NT2/D1 (cell line): ENCODE results near the gene IRX3.
"Not testable (repeated sequence)": the region's sequence is repeated elsewhere in the genome, so short reads cannot be mapped to it uniquely, and the experiment has no call there.

ENCODE experiments used
- DNase-seq: peaks from one replicate; pipeline ENCODE4 v3.0.0-alpha.2; 2011; ENCODE audit warnings: low read depth, low spot score
- H3K27me3 ChIP-seq: 2 replicates; pipeline ENCODE4 v1.6.0; 2011; ENCODE audit warnings: mild to moderate bottlenecking; ENCODE audit not compliant: insufficient read length, insufficient read depth
- H3K36me3 ChIP-seq: 2 replicates; pipeline ENCODE4 v1.6.1; 2011; ENCODE audit warnings: mild to moderate bottlenecking, low read length, mixed read lengths; ENCODE audit not compliant: insufficient read depth, insufficient read length
- H3K4me1 ChIP-seq: 2 replicates; pipeline ENCODE4 v1.5.1; 2011; ENCODE audit not compliant: insufficient read depth, insufficient read length
- H3K4me3 ChIP-seq: 2 replicates; pipeline ENCODE4 v1.5.1; 2011; ENCODE audit warnings: low read depth; ENCODE audit not compliant: insufficient read length
- H3K9ac ChIP-seq: 2 replicates; pipeline ENCODE4 v1.6.0; 2011; ENCODE audit warnings: low read depth; ENCODE audit not compliant: insufficient read length
- H3K9me3 ChIP-seq: 2 replicates; pipeline ENCODE4 v1.5.1; 2011; ENCODE audit warnings: mild to moderate bottlenecking, low read length; ENCODE audit not compliant: insufficient read depth
- SUZ12 ChIP-seq: IDR thresholded peaks from 2 replicates; pipeline ENCODE4 v1.6.1; 2011; ENCODE audit not compliant: insufficient read length, insufficient read depth; ENCODE audit errors: extremely low read depth
- YY1 ChIP-seq: IDR thresholded peaks from 2 replicates; pipeline ENCODE4 v1.6.1; 2011; ENCODE audit not compliant: insufficient read length, insufficient read depth
- ZNF274 ChIP-seq: IDR thresholded peaks from 2 replicates; pipeline ENCODE4 v1.6.1; 2011; ENCODE audit warnings: mild to moderate bottlenecking, low read depth, low read length

IRX3 gene

GRCh38 chr16:54268766-54269165 lies 17.8 kb downstream of the IRX3 start:
- no peak overlapping the region for H3K9ac ChIP-seq
- no peaks in the 10 kb centered on the region for H3K36me3 ChIP-seq
- no peaks in the 10 kb centered on the region for H3K4me1 ChIP-seq
- no peaks in the 10 kb centered on the region for H3K9me3 ChIP-seq
- no peaks in the 10 kb centered on the region for H3K27me3 ChIP-seq
- no peak overlapping the region for H3K4me3 ChIP-seq
- TF ChIP-seq ZNF274 (no peak), SUZ12 (no peak), YY1 (no peak)
- DNase-seq: no peak

GRCh38 chr16:54268340-54268739 lies 18.2 kb downstream of the IRX3 start:
- H3K9ac ChIP-seq: no peak overlapping the region
- no peaks in the 10 kb centered on the region for H3K36me3 ChIP-seq
- TF ChIP-seq YY1: no peak
- no peak for TF ChIP-seq ZNF274
- TF ChIP-seq SUZ12: no peak
- DNase-seq: no peak
- no peaks in the 10 kb centered on the region for H3K4me1 ChIP-seq
- H3K4me3 ChIP-seq: no peak overlapping the region
- no peaks in the 10 kb centered on the region for H3K9me3 ChIP-seq
- H3K27me3 ChIP-seq: no peaks in the 10 kb centered on the region

GRCh38 chr16:54266363-54266955 lies 20.1 kb downstream of the IRX3 start:
- H3K4me3 ChIP-seq: no peak overlapping the region
- H3K9me3 ChIP-seq: no peaks in the 10 kb centered on the region
- DNase-seq: no peak
- H3K27me3 ChIP-seq: no peaks in the 10 kb centered on the region
- TF ChIP-seq YY1 (no peak), SUZ12 (no peak), ZNF274 (no peak)
- no peaks in the 10 kb centered on the region for H3K4me1 ChIP-seq
- no peaks in the 10 kb centered on the region for H3K36me3 ChIP-seq
- no peak overlapping the region for H3K9ac ChIP-seq

GRCh38 chr16:54265575-54266107 lies 20.9 kb downstream of the IRX3 start:
- TF ChIP-seq SUZ12 (no peak), YY1 (no peak), ZNF274 (no peak)
- Histone ChIP-seq H3K9ac (no peak overlapping the region), H3K4me3 (no peak overlapping the region), H3K36me3 (no peaks in the 10 kb centered on the region), H3K4me1 (no peaks in the 10 kb centered on the region), H3K27me3 (no peaks in the 10 kb centered on the region), H3K9me3 (no peaks in the 10 kb centered on the region)
- no peak for DNase-seq

GRCh38 chr16:54253118-54253517 lies 33.5 kb downstream of the IRX3 start:
- H3K9ac ChIP-seq: no peak overlapping the region
- no peaks in the 10 kb centered on the region for H3K9me3 ChIP-seq
- no peaks in the 10 kb centered on the region for H3K36me3 ChIP-seq
- H3K4me1 ChIP-seq: no peaks in the 10 kb centered on the region
- H3K27me3 ChIP-seq: no peaks in the 10 kb centered on the region
- TF ChIP-seq SUZ12 (no peak), YY1 (no peak), ZNF274 (no peak)
- no peak overlapping the region for H3K4me3 ChIP-seq
- DNase-seq: no peak

- Histone ChIP-seq H3K36me3 (no peaks in the 10 kb centered on the region), H3K9me3 (peaks cover 3% of the 10 kb centered on the region; the same call in 1 of the 2 replicates), H3K9ac (no peak overlapping the region), H3K4me3 (no peak overlapping the region), H3K27me3 (no peaks in the 10 kb centered on the region), H3K4me1 (no peaks in the 10 kb centered on the region)
- TF ChIP-seq SUZ12 (no peak), ZNF274 (no peak), YY1 (no peak)
- no peak for DNase-seq
These were observed 37.5 kb downstream of the IRX3 start for GRCh38 chr16:54248863-54249710.

DNA sequence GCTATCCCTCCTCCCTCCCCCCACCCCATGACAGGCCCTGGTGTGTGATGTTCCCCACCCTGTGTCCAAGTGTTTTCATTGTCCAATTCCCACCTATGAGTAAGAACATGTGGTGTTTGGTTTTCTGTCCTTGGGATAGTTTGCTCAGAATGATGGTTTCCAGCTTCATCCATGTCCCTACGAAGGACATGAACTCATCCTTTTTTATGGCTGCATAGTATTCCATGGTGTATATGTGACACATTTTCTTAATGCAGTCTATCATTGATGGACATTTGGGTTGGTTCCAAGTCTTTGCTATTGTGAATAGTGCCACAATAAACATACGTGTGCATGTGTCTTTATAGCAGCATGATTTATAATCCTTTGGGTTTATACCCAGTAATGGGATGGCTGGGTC lies 38.9 kb downstream of the IRX3 start:
- not testable (repeated sequence) for H3K9ac ChIP-seq

GRCh38 chr16:54246454-54246821 lies 40.1 kb downstream of the IRX3 start:
- Histone ChIP-seq H3K4me1 (no peaks in the 10 kb centered on the region), H3K27me3 (no peaks in the 10 kb centered on the region), H3K36me3 (no peaks in the 10 kb centered on the region), H3K4me3 (no peak overlapping the region), H3K9ac (no peak overlapping the region), H3K9me3 (peaks cover 9% of the 10 kb centered on the region; the same call in 1 of the 2 replicates)
- no peak for DNase-seq
- TF ChIP-seq YY1: no peak
- TF ChIP-seq SUZ12: no peak
- TF ChIP-seq ZNF274: no peak

More for the DNA sequence above, 38.9 kb downstream of the IRX3 start:
- H3K9me3 ChIP-seq, H3K36me3 ChIP-seq, DNase-seq, H3K27me3 ChIP-seq, H3K4me1 ChIP-seq, H3K4me3 ChIP-seq: not testable (repeated sequence)
